A549 (cell line): ENCODE data around the gene GLRA1.
"Not testable (repeated sequence)": the region's sequence is repeated elsewhere in the genome, so short reads cannot be mapped to it uniquely, and the experiment has no call there.

Experiments
- JUNB ChIP-seq: fragments of >200 bp; sonication (Bioruptor Twin); formaldehyde crosslinking; IDR thresholded peaks from 2 replicates; pipeline ENCODE4 v1.6.1; 2016
- TF ChIP-seq, protein P1 (sequence below): fragments of >200 bp; sonication (Bioruptor Twin); formaldehyde crosslinking; IDR thresholded peaks from 3 replicates; pipeline ENCODE4 v1.5.1; 2016

DNA sequence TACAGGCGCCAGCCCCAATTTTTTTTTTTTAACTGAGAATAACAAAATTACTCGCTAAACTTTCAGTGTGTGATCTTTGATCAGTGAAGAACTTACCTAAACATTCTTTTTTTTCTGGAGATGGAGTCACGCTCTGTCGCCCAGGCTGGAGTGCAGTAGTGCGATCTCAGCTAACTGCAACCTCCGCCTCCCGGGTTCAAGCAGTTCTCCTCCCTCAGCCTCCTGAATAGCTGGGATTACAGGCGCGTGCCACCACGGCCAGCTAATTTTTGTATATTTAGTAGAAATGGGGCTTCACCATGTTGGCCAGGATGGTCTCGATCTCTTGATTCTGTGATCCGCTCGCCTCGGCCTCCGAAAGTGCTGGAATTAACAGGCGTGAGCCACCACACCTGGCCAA is 141.0 kb downstream of the GLRA1 start:
- TF ChIP-seq JUNB, result not testable (repeated sequence)
- TF ChIP-seq, protein P1, sequence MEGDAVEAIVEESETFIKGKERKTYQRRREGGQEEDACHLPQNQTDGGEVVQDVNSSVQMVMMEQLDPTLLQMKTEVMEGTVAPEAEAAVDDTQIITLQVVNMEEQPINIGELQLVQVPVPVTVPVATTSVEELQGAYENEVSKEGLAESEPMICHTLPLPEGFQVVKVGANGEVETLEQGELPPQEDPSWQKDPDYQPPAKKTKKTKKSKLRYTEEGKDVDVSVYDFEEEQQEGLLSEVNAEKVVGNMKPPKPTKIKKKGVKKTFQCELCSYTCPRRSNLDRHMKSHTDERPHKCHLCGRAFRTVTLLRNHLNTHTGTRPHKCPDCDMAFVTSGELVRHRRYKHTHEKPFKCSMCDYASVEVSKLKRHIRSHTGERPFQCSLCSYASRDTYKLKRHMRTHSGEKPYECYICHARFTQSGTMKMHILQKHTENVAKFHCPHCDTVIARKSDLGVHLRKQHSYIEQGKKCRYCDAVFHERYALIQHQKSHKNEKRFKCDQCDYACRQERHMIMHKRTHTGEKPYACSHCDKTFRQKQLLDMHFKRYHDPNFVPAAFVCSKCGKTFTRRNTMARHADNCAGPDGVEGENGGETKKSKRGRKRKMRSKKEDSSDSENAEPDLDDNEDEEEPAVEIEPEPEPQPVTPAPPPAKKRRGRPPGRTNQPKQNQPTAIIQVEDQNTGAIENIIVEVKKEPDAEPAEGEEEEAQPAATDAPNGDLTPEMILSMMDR, result not testable (repeated sequence)
